GM12892 (cell line): Measurements from ENCODE around the gene ADAMTS16.
"Not testable (repeated sequence)": the region's sequence is repeated elsewhere in the genome, so short reads cannot be mapped to it uniquely, and the experiment has no call there.

Experiments
- DNase-seq: peaks from one replicate; pipeline ENCODE4 v3.0.0; 2011; ENCODE audit not compliant: insufficient read length
- FAIRE-seq: peaks from 2 replicates; lab custom pipeline; 2011; peaks lifted over from hg19 to GRCh38; lab: Jason Lieb, UNC
- POLR2A ChIP-seq: IDR thresholded peaks from 2 replicates; pipeline ENCODE4 v1.6.1; 2011; ENCODE audit warnings: low read depth, low read length, control low read depth
- POLR2AphosphoS5 ChIP-seq: IDR thresholded peaks from 2 replicates; pipeline ENCODE4 v1.6.1; 2011; ENCODE audit warnings: low read depth, low read length, control low read depth
- TAF1 ChIP-seq: IDR thresholded peaks from 2 replicates; pipeline ENCODE4 v1.6.1; 2011; ENCODE audit warnings: low read depth, mild to moderate bottlenecking, control low read depth, low read length, borderline replicate concordance

ADAMTS16 gene

GRCh38 chr5:5128766-5129165, 11.4 kb upstream of the ADAMTS16 start:
- DNase-seq (no peak), FAIRE-seq (no peak)
- TF ChIP-seq TAF1 = no peak
- TF ChIP-seq POLR2AphosphoS5 = no peak
- TF ChIP-seq POLR2A = no peak

GRCh38 chr5:5132234-5132633, 7.9 kb upstream of the ADAMTS16 start:
- DNase-seq = no peak
- no peak for TF ChIP-seq POLR2A
- no peak for TF ChIP-seq TAF1
- TF ChIP-seq POLR2AphosphoS5 = no peak
- FAIRE-seq = no peak

- TF ChIP-seq TAF1 = no peak
- no peak for TF ChIP-seq POLR2A
- no peak for TF ChIP-seq POLR2AphosphoS5
- DNase-seq (no peak), FAIRE-seq (no peak)
Measured at GRCh38 chr5:5132693-5133295, 7.3 kb upstream of the ADAMTS16 start.

GRCh38 chr5:5134107-5134506, 6.0 kb upstream of the ADAMTS16 start:
- no peak for FAIRE-seq

GRCh38 chr5:5135957-5136676, 4.0 kb upstream of the ADAMTS16 start:
- FAIRE-seq = no peak
- no peak for TF ChIP-seq POLR2AphosphoS5
- no peak for TF ChIP-seq POLR2A
- no peak for TF ChIP-seq TAF1
- DNase-seq = no peak

More at GRCh38 chr5:5134107-5134506, 6.0 kb upstream of the ADAMTS16 start:
- TF ChIP-seq POLR2A (no peak), TAF1 (no peak), POLR2AphosphoS5 (no peak)
- no peak for DNase-seq

- not testable (repeated sequence) for FAIRE-seq, DNase-seq
Measured at GRCh38 chr5:5137851-5138250, 2.3 kb upstream of the ADAMTS16 start.

GRCh38 chr5:5139336-5139776, 774 bp upstream of the ADAMTS16 start:
- TF ChIP-seq POLR2A (no peak), POLR2AphosphoS5 (no peak), TAF1 (no peak)
- DNase-seq = no peak
- FAIRE-seq = no peak

- TF ChIP-seq TAF1 (no peak), POLR2A (no peak), POLR2AphosphoS5 (no peak)
- FAIRE-seq (no peak), DNase-seq (no peak)
Measured at GRCh38 chr5:5140479-5141338, 579 bp downstream of the ADAMTS16 start.

GRCh38 chr5:5141339-5141599, 1.1 kb downstream of the ADAMTS16 start:
- TF ChIP-seq POLR2A (no peak), POLR2AphosphoS5 (no peak), TAF1 (no peak)
- FAIRE-seq = no peak
- DNase-seq = no peak

- FAIRE-seq = no peak
- DNase-seq = no peak
- no peak for TF ChIP-seq POLR2A
Measured at GRCh38 chr5:5141625-5142525, 1.7 kb downstream of the ADAMTS16 start.

GRCh38 chr5:5144441-5144840, 4.3 kb downstream of the ADAMTS16 start:
- DNase-seq (no peak), FAIRE-seq (no peak)
- TF ChIP-seq POLR2A = no peak
